Measurements from ENCODE around the gene OGFOD3.
"Not testable (repeated sequence)": the region's sequence is repeated elsewhere in the genome, so short reads cannot be mapped to it uniquely, and the experiment has no call there.

- not testable (repeated sequence) for TF ChIP-seq EZH2phosphoT487 (IDR thresholded peaks at IDR 0.05; ENCODE audit: low read depth, severe bottlenecking, unreplicated experiment); EZH2 (IDR thresholded peaks at IDR 0.05; ENCODE audit: borderline replicate concordance)
- TF ChIP-seq, protein P1, sequence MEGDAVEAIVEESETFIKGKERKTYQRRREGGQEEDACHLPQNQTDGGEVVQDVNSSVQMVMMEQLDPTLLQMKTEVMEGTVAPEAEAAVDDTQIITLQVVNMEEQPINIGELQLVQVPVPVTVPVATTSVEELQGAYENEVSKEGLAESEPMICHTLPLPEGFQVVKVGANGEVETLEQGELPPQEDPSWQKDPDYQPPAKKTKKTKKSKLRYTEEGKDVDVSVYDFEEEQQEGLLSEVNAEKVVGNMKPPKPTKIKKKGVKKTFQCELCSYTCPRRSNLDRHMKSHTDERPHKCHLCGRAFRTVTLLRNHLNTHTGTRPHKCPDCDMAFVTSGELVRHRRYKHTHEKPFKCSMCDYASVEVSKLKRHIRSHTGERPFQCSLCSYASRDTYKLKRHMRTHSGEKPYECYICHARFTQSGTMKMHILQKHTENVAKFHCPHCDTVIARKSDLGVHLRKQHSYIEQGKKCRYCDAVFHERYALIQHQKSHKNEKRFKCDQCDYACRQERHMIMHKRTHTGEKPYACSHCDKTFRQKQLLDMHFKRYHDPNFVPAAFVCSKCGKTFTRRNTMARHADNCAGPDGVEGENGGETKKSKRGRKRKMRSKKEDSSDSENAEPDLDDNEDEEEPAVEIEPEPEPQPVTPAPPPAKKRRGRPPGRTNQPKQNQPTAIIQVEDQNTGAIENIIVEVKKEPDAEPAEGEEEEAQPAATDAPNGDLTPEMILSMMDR (IDR thresholded peaks at IDR 0.05; ENCODE audit: poor library complexity): not testable (repeated sequence)
These were observed 70.4 kb downstream of the OGFOD3 start for GRCh38 chr17:82347994-82348393.

All from hepatocyte (in vitro differentiated cells).